ENCODE results near the gene TNNI2.

TNNI2 gene

DNA sequence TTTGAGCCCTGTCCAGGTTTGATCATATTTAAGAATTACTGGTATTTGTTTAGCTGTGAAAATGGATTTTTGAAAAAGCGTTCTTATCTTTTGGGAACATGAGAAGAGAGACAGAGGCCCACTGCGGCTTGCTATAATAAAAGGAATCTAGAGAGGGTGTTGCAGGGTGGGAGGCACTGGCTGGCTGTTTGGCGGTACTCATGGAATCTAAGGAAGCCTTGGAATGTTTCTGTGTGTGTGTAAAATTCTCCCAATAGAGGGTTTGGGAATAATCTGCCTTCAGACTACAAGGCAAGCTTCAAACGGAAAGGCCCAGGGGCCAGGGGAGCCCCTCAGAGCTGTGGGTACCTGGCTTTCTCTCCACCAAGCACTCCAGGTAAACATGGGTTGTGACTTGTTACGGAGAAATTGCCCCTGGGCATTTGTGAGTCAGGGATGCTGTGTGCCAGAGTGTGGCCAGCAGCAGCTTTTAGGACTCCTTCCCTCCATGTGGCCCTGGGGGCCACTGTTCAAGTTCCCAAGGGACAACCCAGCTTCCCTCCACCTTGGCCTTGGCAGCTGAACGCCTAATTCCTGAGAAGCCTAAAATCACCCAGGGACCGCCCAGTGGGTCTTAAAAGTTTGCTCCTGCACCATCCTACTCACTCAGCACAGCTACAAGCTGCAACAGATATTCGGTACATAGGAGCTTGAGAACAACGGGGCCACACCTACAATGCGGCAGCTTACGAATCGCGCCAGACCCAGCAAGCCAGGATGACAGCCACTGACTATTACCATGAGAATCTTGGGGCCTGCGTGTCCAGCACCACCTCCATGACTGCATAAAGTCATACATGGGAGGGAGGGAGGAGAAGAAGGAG lies 18.1 kb upstream of the TNNI2 start:
- intact Hi-C loops (cut with DNase I): loop anchor here (10.0 kb wide), 1 partner anchor 46 kb away; no protein-coding TSS in a partner anchor
- DNase-seq: peak in 1 of 10 donors; percentile 52

DNA sequence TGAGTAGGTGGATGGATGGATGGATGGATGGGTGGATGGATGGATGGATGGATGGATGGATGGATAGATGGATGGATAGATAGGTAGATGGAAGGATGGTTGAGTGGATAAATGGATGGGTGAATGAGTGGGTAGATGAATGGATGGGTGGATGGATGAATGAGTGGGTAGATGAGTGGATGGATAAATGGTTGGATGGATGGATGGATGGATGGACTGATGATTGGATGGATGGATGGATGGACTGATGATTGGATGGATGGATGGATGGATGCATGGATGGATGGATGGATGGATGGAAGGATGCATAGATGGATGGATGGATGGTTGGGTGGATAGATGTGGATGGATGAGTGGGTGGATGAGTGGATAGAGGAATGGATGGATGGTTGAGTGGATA lies 17.2 kb upstream of the TNNI2 start:
- no peak for DNase-seq
- intact Hi-C loops (cut with DNase I): loop anchor here (10.0 kb wide), 1 partner anchor 47 kb away; no protein-coding TSS in a partner anchor

GRCh38 chr11:1822648-1823375 lies 16.0 kb upstream of the TNNI2 start:
- DNase-seq: peak in 2 of 10 donors; percentile 42 to 59
- intact Hi-C loops (cut with DNase I): loop anchor here (10.0 kb wide), 1 partner anchor 48 kb away; no protein-coding TSS in a partner anchor

DNA sequence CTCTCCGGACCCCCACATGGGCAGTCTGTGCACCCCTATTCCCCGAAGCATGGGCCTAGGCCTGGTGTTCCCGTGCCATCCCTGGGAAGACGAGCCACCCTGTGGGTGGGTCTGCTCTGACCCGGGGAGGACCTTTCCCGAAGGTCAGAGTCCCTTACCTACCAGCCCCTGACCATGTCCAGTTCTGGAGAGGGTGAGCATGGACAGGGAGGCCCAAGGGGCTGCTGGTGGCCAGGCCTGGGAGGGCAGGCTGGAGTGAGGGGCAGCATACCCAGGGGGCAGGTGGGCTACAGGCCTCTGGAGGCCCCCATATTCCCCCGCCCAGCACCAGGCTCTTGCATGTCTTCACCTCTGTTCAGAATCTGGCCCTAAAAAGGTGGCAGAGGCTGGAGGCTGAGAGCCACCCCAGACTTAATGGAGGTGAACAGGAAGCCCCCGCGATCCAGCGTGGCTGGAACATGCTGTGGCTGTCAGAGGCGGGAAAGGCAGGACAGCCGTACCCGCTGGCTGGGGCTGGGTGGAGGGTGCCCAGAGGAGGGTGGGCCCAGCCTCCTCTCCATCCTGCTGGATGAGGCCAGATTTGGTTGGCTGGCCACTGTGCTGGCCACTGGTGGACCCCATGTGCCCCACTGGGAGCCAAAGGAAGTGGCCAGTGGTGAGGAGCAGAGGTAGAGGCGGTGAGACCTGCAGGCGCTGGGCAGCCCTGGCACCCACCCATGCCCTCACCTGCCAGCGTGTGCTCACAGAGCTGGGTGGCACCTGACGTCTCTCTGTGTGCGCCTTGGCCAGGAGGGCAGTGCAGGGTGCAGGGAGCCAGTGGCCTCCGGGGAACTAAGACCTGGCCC lies 15.2 kb upstream of the TNNI2 start:
- DNase-seq: peak in 2 of 10 donors; percentile 61 to 69
- intact Hi-C loops (cut with DNase I): loop anchor here (10.0 kb wide), 1 partner anchor 49 kb away; no protein-coding TSS in a partner anchor

DNA sequence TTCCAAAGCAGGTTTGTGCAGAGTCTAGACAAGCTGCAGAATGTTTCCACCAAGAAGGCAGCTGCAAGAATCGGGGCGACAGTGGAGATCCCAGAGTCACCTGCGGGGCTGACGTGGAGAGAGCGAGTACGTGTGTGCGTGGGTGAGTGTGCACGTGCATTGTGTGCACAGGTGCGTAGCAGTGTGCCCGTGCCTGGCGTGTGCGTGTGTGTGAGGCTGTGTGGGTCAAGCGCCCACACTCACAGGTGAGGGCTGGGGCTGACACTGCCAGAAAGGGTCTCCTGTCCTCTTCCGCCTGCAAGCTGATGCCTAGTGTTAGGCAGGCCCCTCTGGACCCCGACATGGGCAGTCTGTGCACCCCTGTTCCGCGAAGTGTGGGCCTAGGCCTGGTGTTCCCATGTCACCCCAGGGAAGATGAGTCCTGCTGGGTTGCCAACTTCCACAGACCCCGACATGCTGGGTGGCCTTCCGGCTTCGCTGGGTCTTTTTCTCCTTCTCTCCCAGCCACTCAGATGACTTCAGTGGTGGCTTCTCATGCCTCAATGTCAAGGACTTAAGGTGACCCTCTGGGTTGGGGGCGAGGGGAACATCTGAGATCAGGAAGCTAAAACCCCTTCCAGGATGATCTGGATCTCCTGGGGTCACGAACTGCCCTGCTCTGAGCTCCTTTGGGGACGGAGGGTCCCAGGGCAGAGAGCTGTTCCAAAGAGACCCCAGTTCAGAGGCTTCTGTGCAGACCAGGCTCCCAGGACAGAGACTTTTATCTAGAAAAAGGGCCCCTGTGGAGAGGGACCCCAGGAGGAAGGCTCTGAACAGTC lies 14.4 kb upstream of the TNNI2 start:
- intact Hi-C loops (cut with DNase I): loop anchor here (10.0 kb wide), 1 partner anchor 50 kb away; no protein-coding TSS in a partner anchor
- DNase-seq: peak in 2 of 10 donors; percentile 50 to 70

- intact Hi-C loops (cut with DNase I): loop anchor here (10.0 kb wide), 1 partner anchor 50 kb away; no protein-coding TSS in a partner anchor
- peak in 4 of 10 donors; percentile 9 to 86 (median 72) for DNase-seq
Observed at GRCh38 chr11:1825039-1825740, 13.6 kb upstream of the TNNI2 start.

DNA sequence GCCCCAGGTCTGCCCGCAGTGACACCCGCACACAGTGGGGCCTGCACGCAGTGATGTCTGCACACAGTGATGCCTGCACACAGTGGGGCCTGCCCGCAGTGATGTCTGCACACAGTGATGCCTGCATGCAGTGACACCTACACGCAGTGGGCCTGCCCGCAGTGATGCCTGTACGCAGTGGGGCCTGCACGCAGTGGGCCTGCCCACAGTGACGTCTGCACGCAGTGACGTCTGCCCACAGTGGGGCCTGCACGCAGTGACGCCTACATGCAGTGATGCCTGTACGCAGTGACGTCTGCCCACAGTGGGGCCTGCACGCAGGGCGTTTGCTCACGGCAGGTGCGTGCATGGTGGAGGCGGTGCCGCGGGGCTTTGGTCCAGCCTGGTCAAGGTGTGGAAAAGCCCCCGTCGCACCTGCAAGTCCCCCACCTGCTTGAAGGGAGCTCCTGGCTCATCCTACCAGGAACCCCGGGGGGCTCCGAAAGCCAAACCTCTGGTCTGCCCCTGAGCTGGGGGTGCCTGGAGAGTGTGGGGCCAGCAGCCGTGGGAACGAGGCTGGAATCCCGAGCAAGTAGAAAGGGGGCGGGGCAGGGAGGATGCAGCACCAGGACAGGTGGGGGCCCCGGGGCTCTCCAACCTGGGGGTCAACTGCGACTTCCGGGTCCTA lies 12.9 kb upstream of the TNNI2 start:
- DNase-seq: peak in 4 of 10 donors; percentile 8 to 83 (median 72)
- intact Hi-C loops (cut with DNase I): loop anchor here (10.0 kb wide), 1 partner anchor 51 kb away; no protein-coding TSS in a partner anchor

GRCh38 chr11:1826552-1827094 lies 12.2 kb upstream of the TNNI2 start:
- intact Hi-C loops (cut with DNase I): loop anchor here (10.0 kb wide), 1 partner anchor 52 kb away; no protein-coding TSS in a partner anchor
- peak in 2 of 10 donors; percentile 85 to 88 for DNase-seq

- peak; percentile 52 to 96 (median 71) for DNase-seq
- intact Hi-C loops (cut with DNase I): loop anchor here (10.0 kb wide), 1 partner anchor 52 kb away; no protein-coding TSS in a partner anchor
Observed at GRCh38 chr11:1827095-1827813, 11.5 kb upstream of the TNNI2 start.

GRCh38 chr11:1827931-1828330 lies 10.8 kb upstream of the TNNI2 start:
- intact Hi-C loops (cut with DNase I): loop anchor here (10.0 kb wide), 1 partner anchor 53 kb away; no protein-coding TSS in a partner anchor
- DNase-seq: peak in 3 of 10 donors; percentile 52 to 77 (median 77)

DNA sequence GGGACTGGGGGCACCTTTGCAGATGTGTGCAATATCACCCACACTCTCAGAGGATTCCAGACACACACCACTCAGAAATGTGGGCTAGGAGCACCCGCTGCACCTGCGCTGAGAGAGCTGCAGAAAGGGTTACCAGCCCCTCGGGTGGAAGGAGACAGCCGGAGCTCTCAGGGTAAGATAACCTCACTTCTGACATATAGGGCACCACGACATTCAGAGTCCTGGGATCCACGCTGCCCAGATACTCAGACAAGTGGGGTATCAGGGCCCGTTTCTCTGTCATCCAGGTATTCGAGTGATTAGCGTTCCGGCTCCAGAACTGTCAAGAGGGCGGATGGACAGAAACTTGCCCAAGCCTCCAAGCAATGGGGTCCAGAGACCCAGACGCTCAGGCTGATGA lies 10.2 kb upstream of the TNNI2 start:
- DNase-seq: peak in 2 of 10 donors; percentile 36 to 50
- intact Hi-C loops (cut with DNase I): loop anchor here (10.0 kb wide), 1 partner anchor 54 kb away; no protein-coding TSS in a partner anchor

- intact Hi-C loops (cut with DNase I): loop anchor here (10.0 kb wide), 1 partner anchor 54 kb away; no protein-coding TSS in a partner anchor
- peak in 2 of 10 donors; percentile 59 to 63 for DNase-seq
Observed at GRCh38 chr11:1829039-1829820, 9.6 kb upstream of the TNNI2 start.

GRCh38 chr11:1830004-1830321 lies 8.8 kb upstream of the TNNI2 start:
- intact Hi-C loops (cut with DNase I): no loop called here

GRCh38 chr11:1830322-1831223 lies 8.2 kb upstream of the TNNI2 start:
- intact Hi-C loops (cut with DNase I): no loop called here
- peak in 4 of 10 donors; percentile 21 to 80 (median 61) for DNase-seq

More at GRCh38 chr11:1830004-1830321, 8.8 kb upstream of the TNNI2 start:
- DNase-seq: peak in 1 of 10 donors; percentile 73

Measured in posterior cingulate gyrus (tissue), 11 donors.